SK-N-MC (cell line): ENCODE measurements around the gene PCDHA2.
"Not testable (repeated sequence)": the region's sequence is repeated elsewhere in the genome, so short reads cannot be mapped to it uniquely, and the experiment has no call there.

Source experiments
- DNase-seq: peaks from one replicate; pipeline ENCODE4 v3.0.0-alpha.2; 2011; ENCODE audit warnings: low read depth, low spot score
- H3K27ac ChIP-seq: fragments of 200-600 bp; sonication (generic); 2 replicates; pipeline ENCODE4 v1.5.1; 2016; ENCODE audit warnings: mixed run types
- H3K36me3 ChIP-seq: fragments of 200-600 bp; sonication (generic); 2 replicates; pipeline ENCODE4 v1.6.1; 2017; ENCODE audit warnings: antibody characterized with exemption, low read length, mixed read lengths; ENCODE audit not compliant: insufficient read depth
- H3K4me3 ChIP-seq: fragments of 200-600 bp; sonication (generic); 2 replicates; pipeline ENCODE4 v1.5.1; 2016
- H3K9ac ChIP-seq: fragments of 200-600 bp; sonication (generic); 2 replicates; pipeline ENCODE4 v1.8.0; 2017; ENCODE audit warnings: mixed run types, mixed read lengths; ENCODE audit not compliant: insufficient read length
- H3K9me3 ChIP-seq: fragments of 200-600 bp; sonication (generic); 2 replicates; pipeline ENCODE4 v1.6.1; 2017; ENCODE audit warnings: low read depth, mild to moderate bottlenecking, antibody characterized with exemption, low read length, moderate library complexity, mixed read lengths
- EZH2 ChIP-seq: fragments of 200-600 bp; sonication (generic); IDR thresholded peaks from one replicate; pipeline ENCODE4 v1.6.1; 2017; ENCODE audit warnings: antibody characterized with exemption
- FOXP2 ChIP-seq: optimal IDR thresholded peaks from 2 replicates; pipeline ENCODE3; 2011; ENCODE audit warnings: mild to moderate bottlenecking, moderate library complexity; ENCODE audit not compliant: insufficient read depth; ENCODE audit errors: extremely low read length, control extremely low read depth
- POLR2AphosphoS5 ChIP-seq: IDR thresholded peaks from 2 replicates; pipeline ENCODE4 v1.6.1; 2012; ENCODE audit warnings: mild to moderate bottlenecking, low read depth, low read length, borderline replicate concordance

Gene PCDHA2

DNA sequence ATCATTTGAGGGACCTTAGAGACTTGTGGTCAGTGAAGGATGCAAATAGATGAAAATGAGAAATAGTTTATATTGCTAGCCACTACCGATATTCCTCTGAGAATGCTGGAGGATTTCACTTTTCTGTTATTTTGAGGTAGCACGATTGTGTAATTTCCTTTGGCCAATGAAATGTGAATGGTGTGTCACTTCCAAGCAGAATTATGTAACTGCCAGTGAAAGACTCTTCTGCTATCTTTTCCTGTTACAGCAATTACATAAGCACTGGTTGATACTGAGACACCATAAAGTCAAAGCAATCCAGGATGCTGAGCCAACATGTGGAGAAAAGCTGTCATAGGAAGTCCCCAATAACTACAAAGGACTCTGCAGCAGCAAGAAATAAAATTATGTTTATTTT lies 3.6 kb upstream of the PCDHA2 start:
- DNase-seq = no peak
- Histone ChIP-seq H3K27ac (no peak overlapping the region), H3K36me3 (no peaks in the 10 kb centered on the region), H3K9ac (no peak overlapping the region), H3K9me3 (no peaks in the 10 kb centered on the region; the same call in 1 of the 2 replicates), H3K4me3 (no peak overlapping the region)
- TF ChIP-seq EZH2 (no peak), FOXP2 (no peak), POLR2AphosphoS5 (no peak)

DNA sequence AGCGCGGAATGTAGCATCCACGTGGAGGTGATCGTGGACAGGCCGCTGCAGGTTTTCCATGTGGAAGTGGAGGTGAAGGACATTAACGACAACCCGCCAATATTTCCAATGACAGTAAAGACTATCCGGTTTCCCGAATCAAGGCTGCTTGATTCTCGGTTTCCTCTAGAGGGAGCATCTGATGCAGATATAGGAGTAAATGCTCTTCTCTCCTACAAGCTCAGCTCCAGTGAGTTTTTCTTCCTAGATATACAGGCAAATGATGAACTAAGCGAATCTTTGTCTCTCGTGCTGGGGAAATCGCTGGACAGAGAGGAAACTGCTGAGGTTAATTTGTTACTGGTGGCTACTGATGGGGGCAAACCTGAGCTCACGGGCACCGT lies 598 bp downstream of the PCDHA2 start:
- no peaks in the 10 kb centered on the region for H3K36me3 ChIP-seq
- DNase-seq = no peak
- H3K4me3 ChIP-seq = no peak overlapping the region
- no peak overlapping the region for H3K9ac ChIP-seq
- H3K27ac ChIP-seq = no peak overlapping the region
- TF ChIP-seq POLR2AphosphoS5 (no peak), FOXP2 (no peak), EZH2 (no peak)
- H3K9me3 ChIP-seq = no peaks in the 10 kb centered on the region; the same call in 1 of the 2 replicates

DNA sequence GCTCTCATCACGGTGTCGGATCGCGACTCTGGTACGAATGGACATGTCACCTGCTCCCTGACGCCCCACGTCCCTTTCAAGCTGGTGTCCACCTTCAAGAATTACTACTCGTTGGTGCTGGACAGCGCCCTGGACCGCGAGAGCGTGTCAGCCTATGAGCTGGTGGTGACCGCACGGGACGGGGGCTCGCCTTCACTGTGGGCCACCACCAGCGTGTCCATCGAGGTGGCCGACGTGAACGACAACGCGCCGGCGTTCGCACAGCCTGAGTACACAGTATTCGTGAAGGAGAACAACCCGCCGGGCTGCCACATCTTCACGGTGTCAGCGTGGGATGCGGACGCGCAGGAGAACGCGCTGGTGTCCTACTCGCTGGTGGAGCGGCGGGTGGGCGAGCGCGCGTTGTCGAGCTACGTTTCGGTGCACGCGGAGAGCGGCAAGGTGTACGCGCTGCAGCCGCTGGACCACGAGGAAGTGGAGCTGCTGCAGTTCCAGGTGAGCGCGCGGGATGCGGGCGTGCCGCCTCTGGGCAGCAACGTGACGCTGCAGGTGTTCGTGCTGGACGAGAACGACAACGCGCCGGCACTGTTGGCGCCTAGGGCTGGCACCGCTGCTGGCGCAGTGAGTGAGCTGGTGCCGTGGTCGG lies 1.5 kb downstream of the PCDHA2 start:
- H3K9me3 ChIP-seq, H3K4me3 ChIP-seq, H3K9ac ChIP-seq, H3K27ac ChIP-seq, DNase-seq, H3K36me3 ChIP-seq: not testable (repeated sequence)

DNA sequence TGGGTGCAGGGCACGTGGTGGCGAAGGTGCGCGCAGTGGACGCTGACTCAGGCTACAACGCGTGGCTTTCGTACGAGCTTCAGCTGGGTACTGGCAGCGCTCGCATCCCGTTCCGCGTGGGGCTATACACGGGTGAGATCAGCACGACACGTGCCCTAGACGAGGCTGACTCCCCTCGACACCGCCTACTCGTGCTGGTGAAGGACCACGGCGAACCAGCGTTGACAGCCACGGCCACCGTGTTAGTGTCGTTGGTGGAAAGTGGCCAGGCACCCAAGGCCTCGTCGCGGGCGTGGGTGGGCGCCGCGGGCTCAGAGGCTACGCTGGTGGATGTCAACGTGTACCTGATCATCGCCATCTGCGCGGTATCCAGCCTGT lies 2.1 kb downstream of the PCDHA2 start:
- Histone ChIP-seq H3K36me3 (no peaks in the 10 kb centered on the region), H3K9me3 (no peaks in the 10 kb centered on the region; the same call in 1 of the 2 replicates), H3K4me3 (no peak overlapping the region), H3K9ac (no peak overlapping the region), H3K27ac (no peak overlapping the region)
- DNase-seq = no peak
- TF ChIP-seq EZH2 (no peak), FOXP2 (no peak), POLR2AphosphoS5 (no peak)

GRCh38 chr5:140800816-140801493 lies 6.3 kb downstream of the PCDHA2 start, which contains the start of gene PCDHA3:
TSS of gene PCDHA3 (plus strand) at chr5:140801057.
- Histone ChIP-seq H3K9me3 (no peaks in the 10 kb centered on the region), H3K4me3 (no peak within 1 kb of the TSS), H3K36me3 (no peaks in the 10 kb centered on the region), H3K9ac (no peak within 1 kb of the TSS), H3K27ac (no peak within 1 kb of the TSS)
- TF ChIP-seq EZH2 (no peak), FOXP2 (no peak), POLR2AphosphoS5 (no peak)
- no peak for DNase-seq

DNA sequence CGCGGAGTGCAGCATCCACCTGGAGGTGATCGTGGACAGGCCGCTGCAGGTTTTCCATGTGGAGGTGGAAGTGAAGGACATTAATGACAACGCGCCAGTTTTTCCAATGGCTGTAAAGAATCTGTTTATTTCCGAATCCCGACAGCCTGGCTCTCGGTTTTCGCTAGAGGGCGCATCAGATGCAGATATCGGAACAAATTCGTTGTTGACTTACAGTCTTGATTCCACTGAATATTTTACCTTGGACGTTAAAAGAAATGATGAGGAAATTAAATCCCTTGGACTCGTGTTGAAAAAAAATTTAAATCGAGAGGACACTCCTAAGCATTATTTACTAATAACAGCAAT lies 6.8 kb downstream of the PCDHA2 start:
- H3K9me3 ChIP-seq = no peaks in the 10 kb centered on the region
- H3K27ac ChIP-seq = no peak overlapping the region
- no peak overlapping the region for H3K4me3 ChIP-seq
- DNase-seq = no peak
- no peak overlapping the region for H3K9ac ChIP-seq
- no peak for TF ChIP-seq POLR2AphosphoS5
- TF ChIP-seq EZH2 = no peak
- TF ChIP-seq FOXP2 = no peak
- H3K36me3 ChIP-seq = no peaks in the 10 kb centered on the region

DNA sequence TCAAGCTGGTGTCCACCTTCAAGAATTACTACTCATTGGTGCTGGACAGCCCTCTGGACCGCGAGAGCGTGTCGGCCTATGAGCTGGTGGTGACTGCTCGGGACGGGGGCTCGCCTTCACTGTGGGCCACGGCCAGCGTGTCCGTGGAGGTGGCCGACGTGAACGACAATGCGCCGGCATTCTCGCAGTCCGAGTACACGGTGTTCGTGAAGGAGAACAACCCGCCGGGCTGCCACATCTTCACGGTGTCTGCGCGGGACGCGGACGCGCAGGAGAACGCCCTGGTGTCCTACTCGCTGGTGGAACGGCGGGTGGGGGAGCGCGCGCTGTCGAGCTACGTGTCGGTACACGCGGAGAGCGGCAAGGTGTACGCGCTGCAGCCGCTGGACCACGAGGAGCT lies 7.7 kb downstream of the PCDHA2 start:
- H3K9me3 ChIP-seq, H3K4me3 ChIP-seq, DNase-seq, H3K9ac ChIP-seq, H3K36me3 ChIP-seq, H3K27ac ChIP-seq: not testable (repeated sequence)

- no peaks in the 10 kb centered on the region for H3K36me3 ChIP-seq
- no peak for DNase-seq
- H3K27ac ChIP-seq = no peak overlapping the region
- no peak for TF ChIP-seq EZH2
- no peak overlapping the region for H3K9ac ChIP-seq
- no peaks in the 10 kb centered on the region for H3K9me3 ChIP-seq
- H3K4me3 ChIP-seq = no peak overlapping the region
Measured at GRCh38 chr5:140802781-140803271, 8.2 kb downstream of the PCDHA2 start.
